GM23248 (cell line): ENCODE measurements around the gene YPEL5. TPM values are rescaled to one million over a fixed set of nuclear protein-coding genes. Genes with fewer than 3 reads are reported as not detected.

Experiments used
- DNase-seq: peaks from one replicate; pipeline ENCODE4 v3.0.0-alpha.2; 2015
- H2AFZ ChIP-seq: fragments of 200-600 bp; sonication (generic); 2 replicates; pipeline ENCODE4 v1.6.1; 2016; ENCODE audit warnings: antibody characterized with exemption
- H3F3A ChIP-seq: fragments of 200-600 bp; sonication (generic); 2 replicates; pipeline ENCODE4 v1.6.1; 2016; ENCODE audit warnings: mild to moderate bottlenecking, antibody characterized with exemption, mixed run types; ENCODE audit not compliant: insufficient read depth
- H3K27ac ChIP-seq: fragments of 200-600 bp; sonication (generic); 2 replicates; pipeline ENCODE4 v1.5.1; 2016; ENCODE audit warnings: mild to moderate bottlenecking
- H3K27me3 ChIP-seq: fragments of 200-600 bp; sonication (generic); replicated peaks from 2 replicates; pipeline ENCODE4 v1.6.1; 2016; ENCODE audit warnings: mild to moderate bottlenecking; ENCODE audit not compliant: insufficient read depth
- H3K36me3 ChIP-seq: fragments of 200-600 bp; sonication (generic); 2 replicates; pipeline ENCODE4 v1.6.1; 2016; ENCODE audit warnings: low read depth, mild to moderate bottlenecking
- H3K4me1 ChIP-seq: fragments of 200-600 bp; sonication (generic); 2 replicates; pipeline ENCODE4 v1.6.1; 2016; ENCODE audit warnings: mild to moderate bottlenecking; ENCODE audit not compliant: insufficient read depth
- H3K4me2 ChIP-seq: fragments of 200-600 bp; sonication (generic); one replicate; pipeline ENCODE4 v1.6.1; 2016; ENCODE audit warnings: mild to moderate bottlenecking; ENCODE audit not compliant: unreplicated experiment
- H3K4me3 ChIP-seq: fragments of 200-600 bp; sonication (generic); 2 replicates; pipeline ENCODE4 v1.5.1; 2016; ENCODE audit warnings: mild to moderate bottlenecking
- H3K79me2 ChIP-seq: fragments of 200-600 bp; sonication (generic); 2 replicates; pipeline ENCODE4 v1.6.1; 2016; ENCODE audit warnings: mild to moderate bottlenecking; ENCODE audit not compliant: insufficient read depth
- H3K9ac ChIP-seq: fragments of 200-600 bp; sonication (generic); 2 replicates; pipeline ENCODE4 v1.6.1; 2016; ENCODE audit warnings: mild to moderate bottlenecking
- H3K9me2 ChIP-seq: fragments of 200-600 bp; sonication (generic); 2 replicates; pipeline ENCODE4 v1.6.1; 2016; ENCODE audit warnings: mixed run types, mild to moderate bottlenecking, moderate library complexity; ENCODE audit not compliant: insufficient read depth
- H3K9me3 ChIP-seq: fragments of 200-600 bp; sonication (generic); one replicate; pipeline ENCODE4 v1.6.1; 2017; ENCODE audit warnings: low read depth
- H4K20me1 ChIP-seq: fragments of 200-600 bp; sonication (generic); 2 replicates; pipeline ENCODE4 v1.6.0; 2016; ENCODE audit not compliant: insufficient read depth
- EZH2 ChIP-seq: fragments of 200-600 bp; sonication (generic); IDR thresholded peaks from 2 replicates; pipeline ENCODE4 v1.6.1; 2018; ENCODE audit warnings: antibody characterized with exemption, mild to moderate bottlenecking; ENCODE audit not compliant: insufficient read depth, poor library complexity, severe bottlenecking
- EZH2phosphoT487 ChIP-seq: fragments of 200-600 bp; sonication (generic); IDR thresholded peaks from 2 replicates; pipeline ENCODE4 v1.6.1; 2018; ENCODE audit warnings: antibody characterized with exemption, moderate library complexity, mild to moderate bottlenecking, low read depth; ENCODE audit not compliant: insufficient read depth
- WGBS, 2 experiments: methylation state at CpG; one replicate each; pipeline ENCODE4 v1.1.6; 2015 to 2017; ENCODE audit warnings: low lambda C conversion rate in 2 of 2, low coverage in 1 of 2; ENCODE audit errors: missing lambda C conversion rate in 2 of 2; 5-methylcytosine and 5-hydroxymethylcytosine counted together
- in situ Hi-C: fragments of 300-500 bp; cut with MboI; formaldehyde crosslinking; loops from 2 replicates; pipeline ENCODE4 v1.15.0; 2020
- polyA plus RNA-seq: library from polyadenylated mRNA; unstranded; fragments of >200 nt; fragmentation: Nextera tagmentation; extraction: Ambion mirVana; gene quantifications from 2 replicates; pipeline ENCODE4 v1.2.1, GENCODE V29; 2016
- total RNA-seq: library from RNA; depleted of rRNA; stranded (reverse); fragments of >200 nt; shearing (Covaris generic); gene quantifications from 2 replicates; pipeline ENCODE4 v1.2.3, GENCODE V29; 2014

Gene YPEL5
- total and polyA plus RNA-seq, 2 experiments from 2014 or later, result 101 to 128 TPM

GRCh38 chr2:30115141-30115980 is 31.4 kb upstream of the YPEL5 start:
- peaks cover 26% of the 10 kb centered on the region for H3K4me1 ChIP-seq
- H3K9me3 ChIP-seq, result no peaks in the 10 kb centered on the region
- in situ Hi-C loops, result no loop called here
- no peaks in the 10 kb centered on the region for H4K20me1 ChIP-seq
- H3F3A ChIP-seq, result peaks cover 27% of the 10 kb centered on the region
- peak overlapping the region; percentile 13 for H3K27ac ChIP-seq
- H3K79me2 ChIP-seq, result no peaks in the 10 kb centered on the region
- H2AFZ ChIP-seq, result peak overlapping the region; percentile 34; the same call in 1 of the 2 replicates
- no peak for TF ChIP-seq EZH2phosphoT487
- TF ChIP-seq EZH2, result no peak
- H3K9ac ChIP-seq, result no peak overlapping the region
- DNase-seq, result peak; percentile 80
- H3K4me2 ChIP-seq, result peak overlapping the region; percentile 39
- H3K9me2 ChIP-seq, result no peaks in the 10 kb centered on the region
- no peaks in the 10 kb centered on the region; the same call in 1 of the 2 replicates for H3K27me3 ChIP-seq
- H3K4me3 ChIP-seq, result 0 out of 2 replicates have a peak overlapping the region, but pooled peaks have one; percentile 0
- WGBS, 2 experiments, result 17 to 19% methylated on average over 19 of the region's 19 CpGs
- H3K36me3 ChIP-seq, result no peaks in the 10 kb centered on the region

- Histone ChIP-seq H3K4me2 (no peak overlapping the region), H3K9me3 (no peaks in the 10 kb centered on the region), H3K4me3 (no peak overlapping the region), H3K9me2 (no peaks in the 10 kb centered on the region), H3K27me3 (no peaks in the 10 kb centered on the region; the same call in 1 of the 2 replicates), H3K79me2 (no peaks in the 10 kb centered on the region), H3F3A (peaks cover 27% of the 10 kb centered on the region), H3K9ac (no peak overlapping the region), H3K4me1 (peaks cover 26% of the 10 kb centered on the region), H4K20me1 (no peaks in the 10 kb centered on the region), H2AFZ (no peak overlapping the region), H3K27ac (no peak overlapping the region), H3K36me3 (no peaks in the 10 kb centered on the region)
- in situ Hi-C loops, result no loop called here
- DNase-seq, result no peak
- WGBS, 2 experiments, result 57 to 60% methylated on average over 5 of the region's 5 CpGs
- TF ChIP-seq EZH2 (no peak), EZH2phosphoT487 (no peak)
Measured at GRCh38 chr2:30115981-30116285, 30.9 kb upstream of the YPEL5 start.

- H4K20me1 ChIP-seq, result no peaks in the 10 kb centered on the region
- H3K9me2 ChIP-seq, result no peaks in the 10 kb centered on the region
- no peak overlapping the region for H2AFZ ChIP-seq
- no peak overlapping the region for H3K4me3 ChIP-seq
- H3K4me2 ChIP-seq, result no peak overlapping the region
- WGBS, 2 experiments, result 54% methylated on average over 3 of the region's 3 CpGs
- no peaks in the 10 kb centered on the region for H3F3A ChIP-seq
- H3K9ac ChIP-seq, result no peak overlapping the region
- H3K27me3 ChIP-seq, result no peaks in the 10 kb centered on the region; the same call in 1 of the 2 replicates
- DNase-seq, result no peak
- H3K4me1 ChIP-seq, result no peaks in the 10 kb centered on the region
- in situ Hi-C loops, result no loop called here
- TF ChIP-seq EZH2, result no peak
- no peak for TF ChIP-seq EZH2phosphoT487
- peaks cover 2% of the 10 kb centered on the region for H3K9me3 ChIP-seq
- no peaks in the 10 kb centered on the region for H3K36me3 ChIP-seq
- H3K27ac ChIP-seq, result no peak overlapping the region
- H3K79me2 ChIP-seq, result no peaks in the 10 kb centered on the region
Measured at GRCh38 chr2:30122362-30122761, 24.4 kb upstream of the YPEL5 start.

GRCh38 chr2:30127016-30127893 is 19.6 kb upstream of the YPEL5 start:
- Histone ChIP-seq H3K27me3 (no peaks in the 10 kb centered on the region), H3K4me2 (no peak overlapping the region), H3K9ac (no peak overlapping the region), H3K4me3 (no peak overlapping the region), H3K79me2 (no peaks in the 10 kb centered on the region), H2AFZ (0 out of 2 replicates have a peak overlapping the region, but pooled peaks have one; percentile 17), H3K4me1 (no peaks in the 10 kb centered on the region), H3K9me2 (no peaks in the 10 kb centered on the region), H3K36me3 (no peaks in the 10 kb centered on the region), H3K9me3 (peaks cover 2% of the 10 kb centered on the region), H4K20me1 (no peaks in the 10 kb centered on the region), H3K27ac (no peak overlapping the region), H3F3A (no peaks in the 10 kb centered on the region)
- in situ Hi-C loops, result no loop called here
- TF ChIP-seq EZH2 (no peak), EZH2phosphoT487 (no peak)
- peak; percentile 69 for DNase-seq
- 42 to 43% methylated on average over 9 of the region's 9 CpGs for WGBS, 2 experiments
